GM23338 (cell line): ENCODE measurements around the gene QSOX1. TPM values are rescaled to one million over a fixed set of nuclear protein-coding genes. Genes with fewer than 3 reads are reported as not detected.

Experiments
- ATAC-seq: fragments of 200-7000 bp; cut with Tn5 transposase; 3 replicates; pipeline ENCODE4 v1.9.1; 2020
- DNase-seq: peaks from one replicate; pipeline ENCODE4 v3.0.0-alpha.2; 2015; ENCODE audit warnings: low spot score
- H2AFZ ChIP-seq: fragments of 200-600 bp; sonication (generic); 2 replicates; pipeline ENCODE4 v1.8.0; 2016; ENCODE audit warnings: antibody characterized with exemption, mild to moderate bottlenecking, moderate library complexity
- H3F3A ChIP-seq: fragments of 200-600 bp; sonication (generic); replicated peaks from 2 replicates; pipeline ENCODE4 v1.8.0; 2017; ENCODE audit warnings: antibody characterized with exemption, mixed run types, low read depth
- H3K27ac ChIP-seq: fragments of 200-600 bp; sonication (generic); 2 replicates; pipeline ENCODE4 v1.6.1; 2016; ENCODE audit warnings: low read depth
- H3K27me3 ChIP-seq: fragments of 200-600 bp; sonication (generic); 2 replicates; pipeline ENCODE4 v1.8.0; 2016; ENCODE audit warnings: mild to moderate bottlenecking, mixed run types, moderate library complexity; ENCODE audit not compliant: insufficient read depth
- H3K36me3 ChIP-seq: fragments of 200-600 bp; sonication (generic); 2 replicates; pipeline ENCODE4 v1.8.0; 2016; ENCODE audit warnings: mild to moderate bottlenecking; ENCODE audit not compliant: insufficient read depth
- H3K4me1 ChIP-seq: fragments of 200-600 bp; sonication (generic); 2 replicates; pipeline ENCODE4 v1.8.0; 2016; ENCODE audit warnings: mild to moderate bottlenecking, moderate library complexity; ENCODE audit not compliant: insufficient read depth
- H3K4me2 ChIP-seq: fragments of 200-600 bp; sonication (generic); 2 replicates; pipeline ENCODE4 v1.7.1; 2017; ENCODE audit warnings: mixed run types
- H3K4me3 ChIP-seq: fragments of 200-600 bp; sonication (generic); 2 replicates; pipeline ENCODE4 v1.6.1; 2016; ENCODE audit warnings: mixed run types
- H3K79me2 ChIP-seq: fragments of 200-600 bp; sonication (generic); replicated peaks from 2 replicates; pipeline ENCODE4 v1.8.0; 2017; ENCODE audit warnings: mild to moderate bottlenecking; ENCODE audit not compliant: insufficient read depth
- H3K9me2 ChIP-seq: fragments of 200-600 bp; sonication (generic); 2 replicates; pipeline ENCODE4 v1.8.0; 2017; ENCODE audit not compliant: insufficient read depth
- H4K20me1 ChIP-seq: fragments of 200-600 bp; sonication (generic); replicated peaks from 2 replicates; pipeline ENCODE4 v1.8.0; 2017; ENCODE audit warnings: mild to moderate bottlenecking; ENCODE audit not compliant: insufficient read depth
- H3K27ac Mint-ChIP-seq: 2 replicates; pipeline ENCODE4 v1.8.0; 2020; ENCODE audit warnings: inconsistent platforms, mild to moderate bottlenecking, moderate library complexity, mixed read lengths
- H3K27me3 Mint-ChIP-seq: 3 replicates; pipeline ENCODE4 v1.8.0; 2022; ENCODE audit warnings: low read depth, mild to moderate bottlenecking, moderate library complexity, mixed read lengths, inconsistent platforms; ENCODE audit not compliant: insufficient read depth, poor library complexity
- H3K36me3 Mint-ChIP-seq: 3 replicates; pipeline ENCODE4 v1.8.0; 2021; ENCODE audit warnings: low read depth, mild to moderate bottlenecking, inconsistent platforms, moderate library complexity, mixed read lengths
- H3K4me1 Mint-ChIP-seq: 3 replicates; pipeline ENCODE4 v1.8.0; 2020; ENCODE audit warnings: mild to moderate bottlenecking, inconsistent platforms, mixed read lengths
- H3K4me3 Mint-ChIP-seq: 3 replicates; pipeline ENCODE4 v1.8.0; 2021; ENCODE audit warnings: moderate library complexity, mild to moderate bottlenecking, inconsistent platforms, mixed read lengths
- H3K9me3 Mint-ChIP-seq: 3 replicates; pipeline ENCODE4 v1.8.0; 2020; ENCODE audit warnings: moderate library complexity, mild to moderate bottlenecking, inconsistent platforms, mixed read lengths
- CREB1 ChIP-seq: fragments of 250-450 bp; sonication (Bioruptor Pico); IDR thresholded peaks from 2 replicates; pipeline ENCODE4 v1.5.0; 2020; ENCODE audit warnings: low read depth, mild to moderate bottlenecking, moderate library complexity
- CTCF ChIP-seq, 2 experiments: fragments of 200-600 bp in 1 of 2; sonication (generic) in 1 of 2; conservative IDR thresholded peaks; 2 replicates each; pipeline versions ENCODE4 v1.5.1 to v1.6.1; 2016 to 2017; ENCODE audit warnings: antibody characterized with exemption in 2 of 2, low read depth in 2 of 2, mild to moderate bottlenecking in 2 of 2, moderate library complexity in 1 of 2
- ETS1 ChIP-seq: IDR thresholded peaks from 2 replicates; pipeline ENCODE4 v1.6.1; 2016; ENCODE audit warnings: antibody characterized with exemption
- EZH2 ChIP-seq: fragments of 200-600 bp; sonication (generic); IDR thresholded peaks from one replicate; pipeline ENCODE4 v1.8.0; 2017; ENCODE audit warnings: antibody characterized with exemption, mild to moderate bottlenecking, low read depth; ENCODE audit not compliant: unreplicated experiment
- EZH2phosphoT487 ChIP-seq: fragments of 200-600 bp; sonication (generic); IDR thresholded peaks from one replicate; pipeline ENCODE4 v1.8.1; 2018; ENCODE audit warnings: antibody characterized with exemption; ENCODE audit not compliant: unreplicated experiment
- JUNB ChIP-seq: IDR thresholded peaks from one replicate; pipeline ENCODE4 v1.6.1; 2016; ENCODE audit warnings: antibody characterized with exemption; ENCODE audit not compliant: unreplicated experiment
- NANOG ChIP-seq: IDR thresholded peaks from 2 replicates; pipeline ENCODE4 v1.6.1; 2016; ENCODE audit warnings: antibody characterized with exemption, borderline replicate concordance
- POLR2AphosphoS5 ChIP-seq: IDR thresholded peaks from 2 replicates; pipeline ENCODE4 v1.6.1; 2016; ENCODE audit warnings: antibody characterized with exemption, low read depth
- REST ChIP-seq: IDR thresholded peaks from one replicate; pipeline ENCODE4 v1.6.1; 2018; ENCODE audit warnings: antibody characterized with exemption; ENCODE audit not compliant: unreplicated experiment
- STAT1 ChIP-seq: IDR thresholded peaks from one replicate; pipeline ENCODE4 v1.6.1; 2016; ENCODE audit warnings: antibody characterized with exemption; ENCODE audit not compliant: unreplicated experiment
- ZNF114 ChIP-seq: fragments of 250-450 bp; sonication (Bioruptor Pico); IDR thresholded peaks from 2 replicates; pipeline ENCODE4 v1.5.0; 2020; ENCODE audit warnings: mild to moderate bottlenecking, moderate library complexity
- ZNF331 ChIP-seq: fragments of 250-450 bp; sonication (Bioruptor Pico); IDR thresholded peaks from 2 replicates; pipeline ENCODE4 v1.5.0; 2020; ENCODE audit warnings: low read depth, mild to moderate bottlenecking, moderate library complexity
- ZNF462 ChIP-seq: fragments of 250-450 bp; sonication (Bioruptor Pico); IDR thresholded peaks from 2 replicates; pipeline ENCODE4 v1.5.0; 2020; ENCODE audit warnings: mild to moderate bottlenecking, moderate library complexity
- polyA plus RNA-seq: library from polyadenylated mRNA; unstranded; fragments of >200 nt; fragmentation: Nextera tagmentation; extraction: Ambion mirVana; gene quantifications from 2 replicates; pipeline ENCODE4 v1.2.1, GENCODE V29; 2016
- total RNA-seq: library from RNA; depleted of rRNA; stranded (reverse); fragments of >200 nt; shearing (Covaris generic); gene quantifications from 2 replicates; pipeline ENCODE4 v1.2.3, GENCODE V29; 2014

The QSOX1 gene
- total and polyA plus RNA-seq, 2 experiments from 2014 or later, result 47.8 to 119 TPM

GRCh38 chr1:180163041-180163440 is 8.4 kb downstream of the QSOX1 start:
- no peaks in the 10 kb centered on the region for H3F3A ChIP-seq
- H3K4me3 ChIP-seq, result no peak overlapping the region
- TF ChIP-seq ZNF331 (no peak), ZNF114 (CRISPR knock-in tag) (no peak), CTCF (conservative IDR thresholded peaks at IDR 0.05; ENCODE audit: low read depth in 2 of 2) (no peak), POLR2AphosphoS5 (no peak), STAT1 (no peak), REST (no peak), NANOG (no peak), EZH2 (no peak), JUNB (no peak), CREB1 (CRISPR knock-in tag) (no peak), ZNF462 (CRISPR knock-in tag) (no peak), EZH2phosphoT487 (no peak), ETS1 (no peak)
- no peaks in the 10 kb centered on the region for H3K27me3 ChIP-seq
- no peak overlapping the region for H3K27ac Mint-ChIP-seq
- H3K79me2 ChIP-seq, result peaks cover 41% of the 10 kb centered on the region
- no peak for DNase-seq
- H3K4me1 ChIP-seq, result peaks cover 44% of the 10 kb centered on the region
- H3K27ac ChIP-seq, result no peak overlapping the region
- no peaks in the 10 kb centered on the region; the same call in 1 of the 2 replicates for H3K9me2 ChIP-seq
- H3K9me3 Mint-ChIP-seq, result no peaks in the 10 kb centered on the region
- H2AFZ ChIP-seq, result no peak overlapping the region
- peaks cover 3% of the 10 kb centered on the region; the same call in 2 of the 3 replicates for H3K36me3 Mint-ChIP-seq
- H3K27me3 Mint-ChIP-seq, result no peaks in the 10 kb centered on the region
- H3K36me3 ChIP-seq, result no peaks in the 10 kb centered on the region
- no peak overlapping the region for H3K4me3 Mint-ChIP-seq
- H4K20me1 ChIP-seq, result peaks cover 37% of the 10 kb centered on the region
- no peak overlapping the region for H3K4me2 ChIP-seq
- no peak for ATAC-seq
- peaks cover 48% of the 10 kb centered on the region for H3K4me1 Mint-ChIP-seq
